HFF-Myc (cell line): ENCODE measurements around the gene CALHM2.

Experiments used
- DNase-seq: peaks from one replicate; pipeline ENCODE4 v3.0.0-alpha.2; 2011; ENCODE audit warnings: low read depth; ENCODE audit errors: extremely low read depth
- H3K4me3 ChIP-seq: replicated peaks from 2 replicates; pipeline ENCODE4 v1.5.1; 2011; ENCODE audit warnings: low read depth, mild to moderate bottlenecking, control low read depth, low read length
- CTCF ChIP-seq: IDR thresholded peaks from 2 replicates; pipeline ENCODE4 v1.5.1; 2012; ENCODE audit warnings: mild to moderate bottlenecking, low read depth, low read length, control low read depth; ENCODE audit errors: missing control alignments

The CALHM2 gene

GRCh38 chr10:103450201-103450695 lies 1.9 kb downstream of the CALHM2 start:
- no peak for TF ChIP-seq CTCF
- DNase-seq = no peak
- peak overlapping the region; percentile 64 for H3K4me3 ChIP-seq

- no peak for DNase-seq
- no peak for TF ChIP-seq CTCF
- no peak overlapping the region for H3K4me3 ChIP-seq
Measured at GRCh38 chr10:103449208-103450144, 2.7 kb downstream of the CALHM2 start.

- no peak for TF ChIP-seq CTCF
- H3K4me3 ChIP-seq = no peak overlapping the region
Measured at GRCh38 chr10:103448746-103449145, 3.4 kb downstream of the CALHM2 start.

GRCh38 chr10:103447187-103447586 lies 5.0 kb downstream of the CALHM2 start:
- DNase-seq = no peak
- TF ChIP-seq CTCF = no peak
- no peak overlapping the region for H3K4me3 ChIP-seq

More at GRCh38 chr10:103448746-103449145, 3.4 kb downstream of the CALHM2 start:
- no peak for DNase-seq

GRCh38 chr10:103445767-103446567 lies 6.2 kb downstream of the CALHM2 start:
- no peak for DNase-seq
- no peak for TF ChIP-seq CTCF
- no peak overlapping the region for H3K4me3 ChIP-seq

- DNase-seq = no peak
- H3K4me3 ChIP-seq = no peak overlapping the region
- no peak for TF ChIP-seq CTCF
Measured at GRCh38 chr10:103445366-103445765, 6.8 kb downstream of the CALHM2 start.
